NB4 (cell line): ENCODE measurements around the gene KATNIP.

ENCODE experiments used
- DNase-seq: peaks from one replicate; pipeline ENCODE4 v3.0.0; 2010; ENCODE audit warnings: low read depth
- H3K4me3 ChIP-seq: one replicate; pipeline ENCODE4 v1.5.1; 2011; ENCODE audit warnings: mild to moderate bottlenecking, low read depth, low read length, moderate library complexity
- CTCF ChIP-seq: IDR thresholded peaks from one replicate; pipeline ENCODE4 v1.5.1; 2012; ENCODE audit warnings: low read depth, low read length
- MAX ChIP-seq: IDR thresholded peaks from 2 replicates; pipeline ENCODE4 v1.6.1; 2011; ENCODE audit warnings: low read depth, low read length
- MYC ChIP-seq: IDR thresholded peaks from 2 replicates; pipeline ENCODE4 v1.6.1; 2011; ENCODE audit warnings: low read depth, low read length
- POLR2A ChIP-seq: IDR thresholded peaks from 2 replicates; pipeline ENCODE4 v1.6.1; 2011; ENCODE audit warnings: mild to moderate bottlenecking; ENCODE audit not compliant: insufficient read length; ENCODE audit errors: extremely low read depth

The KATNIP gene

GRCh38 chr16:27571433-27572326 lies 21.7 kb downstream of the KATNIP start:
- no peak for TF ChIP-seq MAX
- no peak for TF ChIP-seq MYC
- TF ChIP-seq POLR2A = no peak
- no peak for TF ChIP-seq CTCF
- no peak overlapping the region for H3K4me3 ChIP-seq
- no peak for DNase-seq

- TF ChIP-seq MYC = no peak
- TF ChIP-seq POLR2A = no peak
- TF ChIP-seq CTCF = no peak
- no peak for TF ChIP-seq MAX
- H3K4me3 ChIP-seq = no peak overlapping the region
- no peak for DNase-seq
Observed at GRCh38 chr16:27572711-27573110, 22.8 kb downstream of the KATNIP start.

- DNase-seq = no peak
- no peak overlapping the region for H3K4me3 ChIP-seq
- no peak for TF ChIP-seq CTCF
- no peak for TF ChIP-seq POLR2A
- TF ChIP-seq MAX = no peak
- no peak for TF ChIP-seq MYC
Observed at GRCh38 chr16:27576729-27577128, 26.8 kb downstream of the KATNIP start.

- no peak overlapping the region for H3K4me3 ChIP-seq
- no peak for DNase-seq
- TF ChIP-seq MYC = no peak
- no peak for TF ChIP-seq CTCF
Observed at GRCh38 chr16:27579087-27579980, 29.4 kb downstream of the KATNIP start.

- no peak for TF ChIP-seq MYC
- TF ChIP-seq CTCF = no peak
- no peak for TF ChIP-seq MAX
- no peak for TF ChIP-seq POLR2A
- no peak overlapping the region for H3K4me3 ChIP-seq
- DNase-seq = no peak
Observed at GRCh38 chr16:27582883-27583282, 32.9 kb downstream of the KATNIP start.
